ELR (cell line): Measurements from ENCODE around the gene AGBL1.
A peak's percentile ranks its signal among the peaks of the same experiment; 100 is the strongest.

Experiments used
- DNase-seq: peaks from one replicate; pipeline ENCODE4 v3.0.0-alpha.2; 2015; ENCODE audit warnings: low read depth

The AGBL1 gene

GRCh38 chr15:86649277-86649676, 569.6 kb downstream of the AGBL1 start:
- DNase-seq: no peak

- DNase-seq: peak; percentile 1
Observed at GRCh38 chr15:86650094-86650493, 570.4 kb downstream of the AGBL1 start.

- no peak for DNase-seq
Observed at GRCh38 chr15:86653344-86654197, 573.9 kb downstream of the AGBL1 start.

- DNase-seq: no peak
Observed at GRCh38 chr15:86654501-86654900, 574.8 kb downstream of the AGBL1 start.

- DNase-seq: no peak
Observed at GRCh38 chr15:86657305-86657704, 577.6 kb downstream of the AGBL1 start.

- DNase-seq: no peak
Observed at GRCh38 chr15:86659724-86660411, 580.2 kb downstream of the AGBL1 start.

GRCh38 chr15:86661580-86661979, 581.9 kb downstream of the AGBL1 start:
- DNase-seq: no peak

GRCh38 chr15:86663304-86663703, 583.6 kb downstream of the AGBL1 start:
- DNase-seq: no peak

GRCh38 chr15:86663979-86664378, 584.3 kb downstream of the AGBL1 start:
- DNase-seq: no peak

GRCh38 chr15:86664581-86664980, 584.9 kb downstream of the AGBL1 start:
- DNase-seq: no peak

GRCh38 chr15:86676002-86676401, 596.3 kb downstream of the AGBL1 start:
- no peak for DNase-seq

- no peak for DNase-seq
Observed at GRCh38 chr15:86677278-86677677, 597.6 kb downstream of the AGBL1 start.

GRCh38 chr15:86685263-86685662, 605.6 kb downstream of the AGBL1 start:
- no peak for DNase-seq

- DNase-seq: no peak
Observed at GRCh38 chr15:86689006-86689405, 609.3 kb downstream of the AGBL1 start.

GRCh38 chr15:86690566-86690965, 610.9 kb downstream of the AGBL1 start:
- no peak for DNase-seq

- DNase-seq: no peak
Observed at GRCh38 chr15:86691091-86691663, 611.5 kb downstream of the AGBL1 start.

GRCh38 chr15:86700864-86701610, 621.4 kb downstream of the AGBL1 start:
- DNase-seq: no peak

GRCh38 chr15:86701611-86701963, 621.9 kb downstream of the AGBL1 start:
- DNase-seq: no peak

- no peak for DNase-seq
Observed at GRCh38 chr15:86706813-86707212, 627.1 kb downstream of the AGBL1 start.

- DNase-seq: no peak
Observed at GRCh38 chr15:86711476-86711875, 631.8 kb downstream of the AGBL1 start.

GRCh38 chr15:86714241-86714640, 634.6 kb downstream of the AGBL1 start:
- no peak for DNase-seq

- no peak for DNase-seq
Observed at GRCh38 chr15:86725628-86726027, 646.0 kb downstream of the AGBL1 start.
